Activated T-helper 1 cell treated with anti-CD3 and anti-CD28 coated beads, Interleukin-12 subunit alpha, Interleukin-12 subunit beta, Interleukin-2, Interleukin-4 antibody, amounts not matched to agents 30 ng/mL and 10 ng/mL and 1 ng/mL, durations not matched to agents 14 hours and 24 hours and 36 hours (primary cell): ENCODE measurements around the gene FAM117B. TPM values are rescaled to one million over a fixed set of nuclear protein-coding genes. Genes with fewer than 3 reads are reported as not detected.

Source experiments
- DNase-seq: peaks from one replicate; pipeline ENCODE4 v3.0.0; 2021; ENCODE audit warnings: low spot score
- H3K27ac Mint-ChIP-seq: one replicate; pipeline ENCODE4 v1.8.0; 2021; ENCODE audit warnings: mild to moderate bottlenecking, mixed read lengths
- H3K27me3 Mint-ChIP-seq: one replicate; pipeline ENCODE4 v1.8.0; 2022; ENCODE audit warnings: mild to moderate bottlenecking, moderate library complexity, mixed read lengths; ENCODE audit not compliant: insufficient read depth
- H3K36me3 Mint-ChIP-seq: one replicate; pipeline ENCODE4 v1.8.0; 2021; ENCODE audit warnings: low read depth, mixed read lengths
- H3K4me1 Mint-ChIP-seq: one replicate; pipeline ENCODE4 v1.8.0; 2021; ENCODE audit warnings: low read depth, mixed read lengths
- H3K4me3 Mint-ChIP-seq: one replicate; pipeline ENCODE4 v1.8.0; 2021; ENCODE audit warnings: mild to moderate bottlenecking, moderate library complexity, mixed read lengths
- H3K9me3 Mint-ChIP-seq: one replicate; pipeline ENCODE4 v1.8.0; 2021; ENCODE audit warnings: mixed read lengths
- intact Hi-C: fragments of 100-400 bp; cut with micrococcal nuclease; formaldehyde crosslinking; loops from one replicate; pipeline ENCODE4 v1.15.1; 2024
- total RNA-seq: library from RNA; stranded (reverse); gene quantifications from 2 replicates; pipeline ENCODE4 v1.2.3, GENCODE V29; 2022

The FAM117B gene
- 9.3 and 9.5 TPM in 2 replicates for total RNA-seq

- intact Hi-C loops = loop anchor here (1.0 to 10.0 kb wide), 14 partner anchors 35 to 1380 kb away; partner anchors contain the start of genes CD28, CYP20A1, ICA1L and NBEAL1
- DNase-seq = peak; percentile 98
- no peaks in the 10 kb centered on the region for H3K36me3 Mint-ChIP-seq
- peak within 1 kb of the TSS; percentile 91 for H3K4me3 Mint-ChIP-seq
- H3K27ac Mint-ChIP-seq = peak within 1 kb of the TSS; percentile 89
- H3K4me1 Mint-ChIP-seq = peaks cover 45% of the 10 kb centered on the region
- no peaks in the 10 kb centered on the region for H3K9me3 Mint-ChIP-seq
- H3K27me3 Mint-ChIP-seq = no peaks in the 10 kb centered on the region
These were observed at the start of gene FAM117B for GRCh38 chr2:202634556-202635427. TSS of gene FAM117B (plus strand) at chr2:202634969. CDS start at chr2:202635188, 219 bp downstream.

DNA sequence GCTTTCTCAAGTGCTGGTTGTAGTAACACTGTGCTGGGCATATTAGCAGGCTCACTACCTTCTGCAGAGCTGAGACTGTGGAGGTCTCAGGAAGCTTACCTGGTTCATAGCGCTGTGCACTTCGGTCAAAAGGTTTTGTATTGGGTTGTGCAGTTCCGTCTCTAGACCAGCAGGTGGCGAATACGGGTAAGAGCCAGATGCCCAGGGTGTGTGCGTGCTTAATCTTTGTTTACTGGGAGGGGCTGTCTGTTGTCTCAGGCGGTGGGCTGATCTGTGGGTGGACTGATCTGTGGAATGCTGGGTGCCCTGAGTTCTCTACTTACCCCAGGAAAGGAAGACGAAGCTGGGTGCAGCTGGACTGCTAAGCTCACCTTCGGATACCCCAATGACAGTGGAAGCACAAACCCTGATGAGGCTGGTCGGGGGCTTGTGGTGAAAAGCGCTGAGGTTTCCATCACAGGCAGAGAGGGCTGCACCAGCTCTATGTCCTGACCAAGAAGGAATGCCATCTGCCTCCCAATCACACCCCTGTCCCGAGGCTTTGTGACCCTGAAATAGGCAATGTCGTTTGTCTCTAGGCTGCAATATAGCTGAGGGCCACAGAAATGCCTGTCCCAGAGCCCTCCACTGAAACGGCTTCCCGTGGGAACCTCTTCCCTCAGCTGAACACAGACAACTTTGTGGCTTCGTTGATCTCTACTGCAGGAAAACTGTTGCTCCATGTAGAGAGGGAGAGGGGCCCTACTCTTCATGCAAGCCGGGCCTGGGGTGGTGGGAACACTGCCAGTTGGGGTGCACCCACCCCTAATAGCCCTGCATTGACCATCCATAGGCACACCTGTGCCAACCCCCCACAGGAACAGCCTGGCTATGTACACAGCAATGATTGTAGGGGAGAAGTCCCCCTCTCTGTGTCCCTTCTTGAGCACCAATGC is 45.9 kb upstream of the FAM117B start:
- Mint-ChIP-seq H3K4me3 (no peak overlapping the region), H3K27me3 (no peaks in the 10 kb centered on the region), H3K27ac (no peak overlapping the region), H3K36me3 (no peaks in the 10 kb centered on the region), H3K4me1 (peaks cover 7% of the 10 kb centered on the region), H3K9me3 (no peaks in the 10 kb centered on the region)
- intact Hi-C loops = loop anchor here (1.0 to 5.0 kb wide), 7 partner anchors 45 to 1226 kb away; partner anchors contain the start of gene FAM117B
- peak; percentile 49 for DNase-seq

- no peak for DNase-seq
- H3K27ac Mint-ChIP-seq = no peak overlapping the region
- H3K4me1 Mint-ChIP-seq = peaks cover 7% of the 10 kb centered on the region
- H3K9me3 Mint-ChIP-seq = no peaks in the 10 kb centered on the region
- no peaks in the 10 kb centered on the region for H3K36me3 Mint-ChIP-seq
- intact Hi-C loops = loop anchor here (2.0 to 5.0 kb wide), 2 partner anchors 111 to 863 kb away; no protein-coding TSS in a partner anchor
- no peaks in the 10 kb centered on the region for H3K27me3 Mint-ChIP-seq
- H3K4me3 Mint-ChIP-seq = no peak overlapping the region
These were observed 45.2 kb upstream of the FAM117B start for GRCh38 chr2:202589582-202589949.

GRCh38 chr2:202592566-202592965 is 42.2 kb upstream of the FAM117B start:
- Mint-ChIP-seq H3K9me3 (no peaks in the 10 kb centered on the region), H3K4me3 (no peak overlapping the region), H3K4me1 (peaks cover 7% of the 10 kb centered on the region), H3K36me3 (no peaks in the 10 kb centered on the region), H3K27ac (no peak overlapping the region), H3K27me3 (no peaks in the 10 kb centered on the region)
- DNase-seq = no peak
- intact Hi-C loops = no loop called here

- no peak for DNase-seq
- intact Hi-C loops = no loop called here
- Mint-ChIP-seq H3K4me3 (no peak overlapping the region), H3K27ac (no peak overlapping the region), H3K9me3 (no peaks in the 10 kb centered on the region), H3K27me3 (peaks cover 2% of the 10 kb centered on the region), H3K4me1 (no peaks in the 10 kb centered on the region), H3K36me3 (no peaks in the 10 kb centered on the region)
These were observed 35.7 kb upstream of the FAM117B start for GRCh38 chr2:202599105-202599504.

GRCh38 chr2:202599911-202600310 is 34.9 kb upstream of the FAM117B start:
- H3K4me3 Mint-ChIP-seq = no peak overlapping the region
- no peaks in the 10 kb centered on the region for H3K4me1 Mint-ChIP-seq
- H3K9me3 Mint-ChIP-seq = no peaks in the 10 kb centered on the region
- peaks cover 2% of the 10 kb centered on the region for H3K27me3 Mint-ChIP-seq
- no peak overlapping the region for H3K27ac Mint-ChIP-seq
- H3K36me3 Mint-ChIP-seq = no peaks in the 10 kb centered on the region
- no peak for DNase-seq
- intact Hi-C loops = no loop called here

DNA sequence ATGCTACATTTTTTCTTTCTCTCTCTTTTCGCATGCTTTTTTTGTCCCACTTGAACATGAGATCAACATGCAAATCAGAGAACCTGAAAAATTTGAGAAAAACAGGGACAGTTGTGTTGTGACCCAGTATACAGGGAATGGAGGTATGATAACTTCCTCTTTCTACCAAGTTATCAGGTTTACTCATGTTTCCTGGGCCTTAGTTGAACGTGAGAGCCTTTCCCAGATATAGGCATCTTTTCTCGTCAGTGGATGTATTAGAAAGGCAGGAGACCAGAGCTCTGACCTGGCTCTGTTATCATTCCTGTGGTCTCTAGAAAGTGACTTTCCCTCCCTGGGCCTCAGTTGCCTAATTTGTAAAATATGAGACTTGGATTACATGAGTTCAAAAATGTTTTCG is 30.1 kb upstream of the FAM117B start:
- no peak overlapping the region for H3K4me3 Mint-ChIP-seq
- no peak overlapping the region for H3K27ac Mint-ChIP-seq
- H3K9me3 Mint-ChIP-seq = no peaks in the 10 kb centered on the region
- H3K36me3 Mint-ChIP-seq = no peaks in the 10 kb centered on the region
- intact Hi-C loops = no loop called here
- peaks cover 4% of the 10 kb centered on the region for H3K4me1 Mint-ChIP-seq
- no peak for DNase-seq
- peaks cover 2% of the 10 kb centered on the region for H3K27me3 Mint-ChIP-seq

DNA sequence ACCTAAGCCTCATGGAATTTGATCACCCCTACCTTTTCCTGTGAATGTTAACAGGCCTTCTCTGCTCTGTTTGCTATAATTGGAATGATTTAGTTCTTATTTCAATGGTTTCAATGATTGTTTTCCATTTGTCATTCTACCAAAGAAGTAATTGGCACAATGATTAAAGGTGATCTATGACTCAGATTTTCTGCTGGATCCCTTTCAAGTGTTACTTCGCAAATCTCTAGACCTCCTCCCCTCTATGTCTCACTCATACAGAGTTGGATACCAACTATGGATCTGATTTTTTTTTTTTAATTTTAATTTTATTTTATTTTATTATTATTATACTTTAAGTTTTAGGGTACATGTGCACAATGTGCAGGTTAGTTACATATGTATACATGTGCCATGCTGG is 29.6 kb upstream of the FAM117B start:
- Mint-ChIP-seq H3K4me1 (peaks cover 9% of the 10 kb centered on the region), H3K9me3 (no peaks in the 10 kb centered on the region), H3K4me3 (no peak overlapping the region), H3K36me3 (no peaks in the 10 kb centered on the region), H3K27ac (no peak overlapping the region), H3K27me3 (peaks cover 2% of the 10 kb centered on the region)
- intact Hi-C loops = no loop called here
- no peak for DNase-seq

DNA sequence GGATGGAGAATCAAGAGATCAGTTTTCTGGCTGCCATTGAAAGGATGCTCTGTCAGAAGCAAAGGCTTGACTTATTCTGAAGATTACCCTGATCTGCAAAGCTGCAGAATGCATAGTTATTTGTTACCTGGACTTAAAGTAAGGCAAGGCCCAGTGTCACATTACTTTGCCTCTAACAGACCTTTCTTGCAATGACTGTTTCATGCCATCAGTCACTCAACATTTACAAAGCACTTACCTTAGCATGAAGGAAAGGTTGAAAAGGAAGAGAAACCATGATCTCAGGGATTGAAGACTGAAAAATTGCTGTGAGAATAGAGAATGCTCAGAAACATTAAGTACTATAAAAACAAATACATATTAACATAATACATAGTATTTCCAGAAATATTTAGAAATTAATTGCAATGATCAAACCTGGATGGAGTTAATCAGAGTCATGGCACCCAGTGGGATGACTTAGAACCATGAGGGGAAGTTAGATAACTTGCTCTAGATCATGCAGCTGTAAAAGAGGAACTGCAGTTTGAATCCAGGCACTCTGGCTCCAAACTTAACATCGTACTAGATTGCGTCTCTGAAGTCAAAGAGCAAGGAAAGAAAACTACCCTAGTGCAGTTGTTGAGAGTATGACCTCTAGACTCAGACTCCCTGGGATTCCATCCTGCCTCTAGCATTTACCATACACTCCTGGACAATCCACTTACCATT is 26.5 kb upstream of the FAM117B start:
- no peak overlapping the region for H3K27ac Mint-ChIP-seq
- intact Hi-C loops = no loop called here

GRCh38 chr2:202609381-202610145 is 25.2 kb upstream of the FAM117B start:
- peaks cover 1% of the 10 kb centered on the region for H3K36me3 Mint-ChIP-seq
- no peak overlapping the region for H3K4me3 Mint-ChIP-seq
- no peak overlapping the region for H3K27ac Mint-ChIP-seq
- intact Hi-C loops = no loop called here
- H3K9me3 Mint-ChIP-seq = no peaks in the 10 kb centered on the region
- DNase-seq = no peak
- no peaks in the 10 kb centered on the region for H3K27me3 Mint-ChIP-seq
- peaks cover 11% of the 10 kb centered on the region for H3K4me1 Mint-ChIP-seq

More for the DNA sequence above, 26.5 kb upstream of the FAM117B start:
- no peak for DNase-seq
- Mint-ChIP-seq H3K4me3 (no peak overlapping the region), H3K4me1 (peaks cover 11% of the 10 kb centered on the region), H3K36me3 (peaks cover 1% of the 10 kb centered on the region), H3K9me3 (no peaks in the 10 kb centered on the region), H3K27me3 (no peaks in the 10 kb centered on the region)

DNA sequence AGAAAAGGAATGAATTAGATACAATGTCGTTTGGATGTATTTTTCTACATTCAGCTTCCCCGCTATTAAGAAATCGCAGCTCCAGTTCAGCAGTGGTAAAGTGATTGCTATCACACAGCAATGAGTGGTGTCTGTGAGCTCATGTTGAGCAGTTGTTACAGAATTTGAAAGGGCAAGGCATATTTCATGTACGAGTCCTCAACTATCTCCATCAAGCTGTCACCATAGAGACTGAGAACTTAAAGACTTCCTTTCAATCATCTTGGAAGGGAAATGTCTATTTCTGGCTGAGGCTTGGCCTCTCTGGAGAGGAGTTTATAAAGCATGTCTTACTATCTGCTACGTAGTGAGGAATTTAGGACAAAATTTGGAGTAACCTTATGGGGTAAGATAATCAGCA is 24.4 kb upstream of the FAM117B start:
- Mint-ChIP-seq H3K27me3 (no peaks in the 10 kb centered on the region), H3K36me3 (peaks cover 1% of the 10 kb centered on the region), H3K27ac (no peak overlapping the region), H3K9me3 (no peaks in the 10 kb centered on the region), H3K4me1 (peaks cover 11% of the 10 kb centered on the region), H3K4me3 (no peak overlapping the region)
- intact Hi-C loops = no loop called here
- no peak for DNase-seq

DNA sequence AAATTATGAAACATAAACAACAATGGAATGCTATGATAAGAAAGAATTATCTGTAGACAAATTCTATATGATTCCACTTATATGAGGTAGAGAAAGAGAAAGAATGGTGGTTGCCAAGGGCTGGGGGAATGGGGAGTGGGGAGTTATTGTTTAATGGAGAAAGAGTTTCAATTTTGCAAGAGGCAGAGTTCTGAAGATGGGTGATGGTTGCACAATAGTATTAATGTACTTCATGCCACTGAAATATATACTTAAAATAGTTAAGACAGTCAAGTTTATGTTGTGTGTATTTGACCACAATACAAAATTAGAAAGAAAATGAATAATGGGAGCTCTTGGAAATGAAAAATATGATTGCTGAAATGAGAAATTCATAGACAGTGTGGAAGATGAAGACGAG is 22.6 kb upstream of the FAM117B start:
- intact Hi-C loops = no loop called here
- Mint-ChIP-seq H3K4me1 (peaks cover 11% of the 10 kb centered on the region), H3K4me3 (no peak overlapping the region), H3K27me3 (no peaks in the 10 kb centered on the region), H3K27ac (no peak overlapping the region), H3K36me3 (peaks cover 1% of the 10 kb centered on the region), H3K9me3 (no peaks in the 10 kb centered on the region)
- DNase-seq = no peak
